ENCODE results near the gene HSPA12A. TPM values are rescaled to one million over a fixed set of nuclear protein-coding genes. Genes with fewer than 3 reads are reported as not detected.

The HSPA12A gene
- total and polyA plus RNA-seq, 2 donors: 1.7 to 4.4 TPM

Other genes with a start within 250 kb of the HSPA12A start
- 0.09 TPM for gene PNLIP, start 196.6 kb downstream of the HSPA12A start, total RNA-seq
- 0.18 TPM for gene PNLIP, start 196.6 kb downstream of the HSPA12A start, polyA plus RNA-seq
- not detected for gene PNLIPRP1, start 151.6 kb downstream of the HSPA12A start, total RNA-seq
- 0.02 TPM for gene PNLIPRP1, start 151.6 kb downstream of the HSPA12A start, polyA plus RNA-seq
- gene PNLIPRP2, start 121.6 kb downstream of the HSPA12A start, total RNA-seq: not detected
- gene PNLIPRP2, start 121.6 kb downstream of the HSPA12A start, polyA plus RNA-seq: 0.25 TPM
- gene ENO4, start 106.9 kb upstream of the HSPA12A start, total RNA-seq: 0.14 TPM
- gene ENO4, start 106.9 kb upstream of the HSPA12A start, polyA plus RNA-seq: 0.11 TPM

Measured in thymus (tissue), 2 donors.